Measurements from ENCODE around the gene MCL1.

- TF ChIP-seq RAD21 (IDR thresholded peaks at IDR 0.05; ENCODE audit: low read length) (no peak), ZBTB33 (IDR thresholded peaks at IDR 0.05; ENCODE audit: borderline replicate concordance, low read depth) (no peak), CTCF (IDR thresholded peaks at IDR 0.05) (no peak), MXI1 (IDR thresholded peaks at IDR 0.05; ENCODE audit: low read depth, low read length) (no peak), EZH2phosphoT487 (IDR thresholded peaks at IDR 0.05; ENCODE audit: borderline replicate concordance, low read depth) (no peak), GABPA (IDR thresholded peaks at IDR 0.05; ENCODE audit: low read depth) (no peak), TCF12 (IDR thresholded peaks at IDR 0.05) (no peak), SMC3 (IDR thresholded peaks at IDR 0.05; ENCODE audit: low read depth, low read length) (no peak), FOXM1 (IDR thresholded peaks at IDR 0.05; ENCODE audit: low read depth) (no peak), USF2 (IDR thresholded peaks at IDR 0.05; ENCODE audit: borderline replicate concordance, low read depth, low read length) (no peak), EP300 (IDR thresholded peaks at IDR 0.05; ENCODE audit: borderline replicate concordance in 1 of 2, low read depth in 1 of 2, low read length in 1 of 2) (no peak), POLR2AphosphoS5 (IDR thresholded peaks at IDR 0.05; ENCODE audit: low read depth, low read length) (no peak)
Measured at GRCh38 chr1:150596976-150597375, 17.6 kb upstream of the MCL1 start.
